ENCODE results near the gene LRRC47.

The LRRC47 gene

DNA sequence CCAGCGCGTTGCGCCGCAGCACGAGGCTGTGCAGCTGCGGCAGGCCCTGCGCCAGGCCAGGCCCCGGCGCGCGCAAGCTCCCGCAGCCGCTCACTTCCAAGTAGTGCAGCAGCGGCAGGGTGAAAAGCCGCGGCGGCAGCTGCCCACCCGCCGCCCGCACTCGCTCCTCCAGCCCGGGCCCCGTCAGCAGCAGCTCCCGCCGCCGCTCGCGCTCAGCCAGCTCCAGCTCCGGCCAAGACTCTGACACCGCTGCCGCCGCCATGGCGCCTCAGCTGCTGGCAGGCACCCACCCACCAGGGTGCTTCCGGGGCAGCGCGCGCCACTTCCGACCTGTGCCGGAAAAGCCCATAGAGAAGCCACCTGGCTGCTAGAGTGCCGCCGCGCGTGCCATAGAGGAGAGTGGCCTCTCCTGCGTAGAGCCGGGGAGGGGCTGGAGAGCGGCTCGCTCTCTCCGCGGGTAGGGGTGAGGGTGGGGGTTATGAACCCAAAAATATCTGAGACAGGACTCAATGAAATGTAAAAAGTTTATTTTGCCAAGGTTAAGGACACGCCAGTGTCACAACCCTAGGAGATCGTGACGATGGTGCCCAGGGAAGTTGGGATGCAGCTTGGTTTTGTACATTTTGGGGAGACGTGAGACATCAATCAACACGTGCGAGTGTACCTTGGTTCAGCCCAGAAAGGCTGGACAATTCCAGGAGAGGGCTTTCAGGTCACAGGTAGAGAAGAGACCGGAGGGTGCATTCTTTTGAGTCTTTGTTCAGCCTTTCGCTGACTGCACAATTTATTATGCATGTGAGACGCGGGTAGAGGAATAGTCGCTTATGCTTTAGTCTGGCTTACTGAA lies at the start of gene LRRC47:
Gene LRRC47, minus strand, starts transcription at position 284 of the 847 bp plus-strand sequence. Its CDS starts 22 bp downstream, at position 262.
- DNase-seq, result peak; percentile 84 to 91

DNA sequence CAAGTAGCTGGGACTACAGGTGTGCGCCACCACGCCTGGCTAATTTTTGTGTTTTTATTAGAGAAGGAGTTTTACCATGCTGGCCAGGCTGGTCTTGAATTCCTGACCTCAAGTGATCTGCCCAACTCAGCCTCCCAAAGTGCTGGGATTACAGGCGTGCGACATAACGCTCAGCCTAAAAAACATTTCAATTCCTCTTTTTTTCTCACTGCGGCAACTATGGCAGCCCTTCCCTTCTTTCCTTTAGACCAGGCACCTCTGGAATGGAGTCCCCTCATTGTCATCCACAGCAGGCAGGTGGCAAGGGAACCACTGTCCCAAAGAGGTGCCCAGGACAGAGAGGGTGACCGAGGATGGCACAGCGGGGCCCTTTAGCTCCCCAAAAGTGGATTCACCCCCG lies 46.6 kb upstream of the LRRC47 start:
- no peak for DNase-seq

DNA sequence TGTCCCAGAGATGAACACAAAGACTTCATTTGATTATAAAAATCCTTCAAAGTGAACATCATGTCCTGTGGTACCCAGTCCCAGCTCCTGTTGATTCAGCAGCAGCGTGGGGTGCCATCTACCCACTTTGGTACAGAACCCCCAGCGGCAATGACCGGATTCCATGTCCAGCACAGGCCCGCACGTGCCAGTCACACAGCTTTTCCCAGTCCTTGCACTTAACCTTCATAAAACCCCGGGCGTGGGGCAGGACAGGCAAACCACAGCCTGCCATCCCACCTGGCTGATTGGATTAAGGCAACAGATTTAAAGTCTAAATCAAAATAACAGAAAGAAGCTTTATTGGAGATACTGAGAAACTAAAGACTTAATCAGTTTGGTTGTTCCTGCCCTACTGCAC lies 45.2 kb upstream of the LRRC47 start:
- DNase-seq, result no peak

DNA sequence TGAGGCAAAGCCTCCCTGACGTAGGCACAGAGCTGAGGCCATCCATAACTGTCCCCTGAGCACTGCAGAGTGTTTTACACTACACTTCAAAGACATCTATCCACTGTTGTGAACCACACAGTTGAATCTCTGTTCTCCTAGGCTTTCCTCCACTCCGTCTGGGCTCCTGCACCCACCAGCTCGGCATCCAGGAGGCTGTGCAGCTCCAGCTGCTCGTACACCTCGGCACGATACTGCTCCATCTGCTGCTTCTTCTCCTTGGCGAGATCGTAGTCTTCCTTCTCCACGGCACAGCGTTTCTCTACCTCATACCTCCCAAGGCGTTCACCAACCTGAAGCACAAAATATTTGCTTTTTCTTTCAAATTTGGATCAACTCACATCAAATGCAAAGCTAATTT lies 42.5 kb upstream of the LRRC47 start:
- no peak for DNase-seq

DNA sequence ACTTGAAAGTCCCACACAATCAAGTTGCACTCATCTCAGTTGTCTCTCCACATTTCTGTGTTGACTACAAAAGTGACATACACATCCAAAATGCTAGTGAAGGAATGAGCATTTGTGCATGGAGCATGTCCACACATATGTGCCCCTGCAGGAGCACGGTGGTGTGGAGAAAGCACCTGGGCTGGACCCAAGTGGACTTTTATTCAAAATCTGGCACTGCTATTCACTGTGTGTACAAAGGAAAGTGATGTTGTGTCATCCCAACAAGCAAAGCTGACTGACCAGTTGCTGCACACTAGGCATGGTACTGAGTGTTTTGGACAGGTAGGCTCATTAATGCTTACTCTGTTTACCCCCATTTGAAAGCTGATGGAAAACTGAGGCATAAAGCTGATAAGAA lies 41.4 kb upstream of the LRRC47 start:
- DNase-seq, result no peak

DNA sequence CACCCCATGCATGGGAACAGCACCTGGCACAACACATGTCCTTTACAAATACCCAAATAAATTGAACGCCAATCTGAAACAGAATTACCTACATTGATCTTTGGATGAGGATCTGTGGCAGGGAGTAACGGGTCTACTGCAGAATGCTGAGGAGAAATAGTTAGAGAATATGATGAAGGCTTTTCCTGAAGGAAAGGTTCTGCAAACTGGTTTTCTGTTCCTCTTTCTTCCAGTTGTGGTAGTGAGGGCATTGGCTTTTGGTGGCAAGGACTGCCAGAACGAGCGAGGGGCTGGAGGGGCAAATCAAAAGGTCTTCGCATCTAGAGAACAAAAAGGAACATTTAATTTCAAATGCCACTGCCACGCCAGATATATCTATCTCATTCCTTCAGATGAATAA lies 40.9 kb upstream of the LRRC47 start:
- no peak for DNase-seq

DNA sequence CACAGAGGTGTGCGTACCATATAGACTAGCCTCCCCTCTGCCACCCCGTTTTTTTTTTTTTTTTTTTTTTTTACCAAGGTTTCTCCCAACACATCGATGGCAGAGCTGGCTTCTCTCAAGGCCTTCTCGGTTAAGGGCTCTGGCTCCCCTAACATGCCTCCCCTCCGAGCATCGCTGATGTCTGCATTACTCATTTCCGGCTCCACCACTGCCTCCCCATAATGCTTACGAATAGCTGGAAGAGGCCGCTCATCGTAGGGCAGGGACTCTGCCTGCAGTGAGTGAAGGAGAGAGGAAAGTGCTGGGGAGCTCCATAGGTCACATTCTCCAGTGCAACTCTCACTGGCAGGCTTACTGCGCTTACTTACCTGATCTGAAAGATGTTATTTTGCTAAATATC lies 40.1 kb upstream of the LRRC47 start:
- no peak for DNase-seq

DNA sequence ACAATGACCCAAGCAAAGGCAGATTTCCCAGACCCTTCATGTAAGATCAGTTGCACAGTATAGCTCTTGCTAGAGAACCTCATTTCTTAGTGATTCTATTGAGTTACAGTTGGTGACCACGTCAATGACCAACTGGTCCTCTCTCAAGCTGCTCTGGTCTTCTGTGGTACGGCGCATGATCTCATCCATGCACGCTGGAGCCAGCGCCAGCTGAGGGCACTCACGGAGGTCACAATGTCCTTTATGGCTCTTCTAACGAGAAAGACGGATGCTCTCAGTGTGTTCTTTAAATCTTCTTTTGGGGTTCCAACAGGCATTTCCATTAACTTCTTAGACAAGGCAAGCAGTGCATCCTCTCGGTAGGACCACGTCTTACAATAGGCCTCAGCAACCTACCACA lies 38.4 kb upstream of the LRRC47 start:
- DNase-seq, result no peak

DNA sequence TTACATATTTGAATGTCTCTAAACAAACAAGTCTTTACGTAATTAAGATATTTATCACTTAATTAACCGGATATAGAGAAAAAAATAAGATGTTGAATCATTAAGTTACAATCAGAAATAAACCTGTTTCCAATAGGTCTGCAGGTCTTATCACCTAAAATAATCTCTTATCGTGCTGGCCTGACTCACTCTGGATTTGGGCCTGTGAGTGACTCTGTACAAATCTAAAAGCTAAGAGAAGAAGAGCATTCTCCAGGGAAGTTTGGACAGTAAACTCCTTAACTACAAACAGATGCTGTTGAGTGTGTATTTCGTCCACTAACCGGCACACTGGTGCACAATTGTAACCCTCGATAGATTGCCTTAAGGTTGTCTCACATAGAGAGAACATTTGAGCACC lies 35.4 kb upstream of the LRRC47 start:
- no peak for DNase-seq

DNA sequence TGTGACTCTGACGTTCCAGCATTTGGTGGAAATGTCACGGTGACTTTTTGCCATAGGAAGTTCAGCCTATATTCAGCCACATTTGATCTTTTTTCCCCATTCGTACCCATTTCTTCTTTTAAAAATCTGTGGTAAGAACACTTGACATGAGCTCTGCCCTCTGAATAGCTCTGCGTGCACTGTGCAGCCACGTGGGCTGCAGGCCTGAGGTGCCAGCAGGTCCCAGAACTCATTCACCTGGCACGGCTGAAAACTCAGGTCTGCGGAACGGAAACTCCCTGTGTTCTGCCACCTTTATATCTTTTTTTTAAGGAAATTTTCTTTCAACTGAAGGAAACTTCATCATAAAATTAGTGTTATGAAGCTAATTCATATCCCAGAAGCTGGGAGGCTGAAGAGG lies 32.1 kb upstream of the LRRC47 start:
- DNase-seq, result no peak

DNA sequence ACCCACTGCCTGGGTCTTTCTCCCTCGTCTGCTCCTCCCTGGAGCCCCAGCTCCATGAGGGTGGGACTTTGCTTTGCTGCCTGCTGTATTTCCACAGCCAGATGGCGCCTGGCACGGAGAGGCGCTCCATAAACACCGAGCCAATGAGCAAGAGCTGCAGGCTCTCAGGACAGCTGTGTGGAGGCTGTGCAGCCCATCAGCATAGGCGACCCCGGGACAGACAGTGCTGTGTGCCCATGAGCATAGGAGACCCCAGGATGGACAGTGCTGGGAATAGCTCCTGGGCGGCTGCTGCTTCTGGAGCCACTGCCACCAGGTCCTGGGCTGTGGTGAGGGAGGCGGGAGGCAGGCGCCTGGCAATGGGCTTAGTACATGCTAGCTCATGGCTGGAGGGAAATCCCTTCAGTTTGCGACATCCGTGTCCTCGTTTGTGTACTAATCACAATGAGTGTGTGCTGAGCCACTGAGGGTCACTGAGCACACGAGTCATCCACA lies 31.6 kb upstream of the LRRC47 start:
- DNase-seq, result no peak

DNA sequence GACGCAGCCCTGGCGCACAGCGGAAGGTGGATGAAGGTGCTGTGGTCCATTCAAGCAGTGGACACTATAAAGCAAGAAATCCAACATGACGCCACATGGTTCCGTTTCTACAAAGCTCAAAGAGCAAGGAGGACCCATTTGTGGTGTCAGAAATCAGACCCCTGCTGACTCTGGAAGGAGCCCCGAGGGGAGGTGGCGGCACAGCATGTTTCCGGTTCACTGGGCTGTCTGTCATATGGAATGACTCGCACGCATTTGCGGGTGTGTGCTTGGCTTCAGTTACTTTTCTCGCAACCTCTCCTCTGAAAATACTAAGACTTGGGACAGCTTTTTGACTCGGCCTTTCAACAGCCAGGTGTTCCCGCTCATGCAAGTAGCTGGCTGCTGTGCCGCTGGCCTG lies 29.1 kb upstream of the LRRC47 start:
- DNase-seq, result no peak

DNA sequence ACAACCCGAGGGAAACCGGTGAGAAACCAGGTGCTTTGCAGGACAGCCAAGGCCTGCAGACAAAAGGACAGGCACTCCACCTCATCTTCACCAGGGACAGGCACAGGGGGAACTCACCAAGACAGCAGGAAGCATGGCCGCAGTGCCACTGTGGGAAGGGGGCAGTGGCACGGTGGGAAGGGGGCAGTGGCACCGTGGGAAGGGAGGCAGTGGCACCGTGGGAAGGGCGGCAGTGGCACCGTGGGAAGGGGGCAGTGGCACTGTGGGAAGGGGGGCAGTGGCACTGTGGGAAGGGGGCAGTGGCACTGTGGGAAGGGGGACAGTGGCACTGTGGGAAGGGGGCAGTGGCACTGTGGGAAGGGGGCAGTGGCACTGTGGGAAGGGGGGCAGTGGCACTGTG lies 28.4 kb upstream of the LRRC47 start:
- no peak for DNase-seq

DNA sequence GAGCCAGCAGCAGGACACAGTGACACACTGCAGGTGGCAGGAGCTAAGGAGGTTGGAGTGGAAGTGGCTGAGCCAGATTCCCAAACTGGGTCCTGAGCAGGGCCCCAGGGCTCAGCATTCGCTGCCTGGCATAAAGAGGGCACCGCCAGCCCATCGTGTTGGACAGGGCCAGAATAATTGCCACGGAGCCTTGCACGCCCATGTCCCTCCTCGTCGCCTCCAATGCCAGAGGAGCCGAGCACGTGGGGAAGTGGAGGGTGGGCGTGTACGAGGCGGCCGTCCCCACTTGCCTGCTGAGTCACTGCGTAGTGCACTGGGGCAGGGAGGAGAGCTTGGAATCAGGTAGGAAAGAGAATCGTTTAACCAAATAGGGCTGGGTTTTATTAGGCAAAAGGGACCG lies 26.1 kb upstream of the LRRC47 start:
- no peak for DNase-seq

DNA sequence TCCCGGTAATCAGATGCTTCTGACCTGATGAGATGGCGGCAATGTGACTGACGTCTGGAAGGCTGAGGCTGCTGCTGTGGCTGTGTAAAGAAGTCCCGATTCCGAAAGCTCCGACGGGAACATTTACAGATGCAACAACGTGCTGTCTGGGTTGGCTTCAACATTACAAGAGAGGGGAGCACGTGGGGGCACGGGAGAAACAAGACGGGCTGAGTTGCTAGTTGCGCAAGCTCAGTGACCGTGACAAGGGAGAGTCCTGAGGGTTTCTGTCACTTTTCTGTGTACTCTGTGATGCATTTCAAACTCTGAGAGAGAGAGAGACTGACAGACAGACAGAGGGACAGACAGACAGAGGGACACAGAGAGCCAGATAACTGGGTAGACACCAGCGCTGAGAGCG lies 25.6 kb upstream of the LRRC47 start:
- DNase-seq, result no peak

DNA sequence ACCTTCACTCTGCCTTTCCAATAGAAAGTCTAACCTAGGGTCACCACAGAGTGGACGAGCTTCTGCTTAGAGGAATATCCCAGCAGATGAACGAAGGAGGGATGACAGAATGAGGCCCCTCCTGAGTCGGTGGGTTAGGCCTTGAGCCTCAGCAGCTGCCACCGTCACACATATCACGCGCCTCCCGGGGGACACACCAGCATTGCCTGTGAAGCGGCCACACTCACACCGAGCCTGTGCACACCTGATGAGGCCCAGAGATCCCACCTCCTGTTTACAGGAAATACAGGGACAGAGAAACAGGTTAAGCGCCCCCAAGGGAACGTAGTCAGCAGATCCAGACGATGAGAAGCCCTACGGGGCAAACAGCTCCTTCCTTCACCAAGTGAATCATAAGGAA lies 25.1 kb upstream of the LRRC47 start:
- no peak for DNase-seq

DNA sequence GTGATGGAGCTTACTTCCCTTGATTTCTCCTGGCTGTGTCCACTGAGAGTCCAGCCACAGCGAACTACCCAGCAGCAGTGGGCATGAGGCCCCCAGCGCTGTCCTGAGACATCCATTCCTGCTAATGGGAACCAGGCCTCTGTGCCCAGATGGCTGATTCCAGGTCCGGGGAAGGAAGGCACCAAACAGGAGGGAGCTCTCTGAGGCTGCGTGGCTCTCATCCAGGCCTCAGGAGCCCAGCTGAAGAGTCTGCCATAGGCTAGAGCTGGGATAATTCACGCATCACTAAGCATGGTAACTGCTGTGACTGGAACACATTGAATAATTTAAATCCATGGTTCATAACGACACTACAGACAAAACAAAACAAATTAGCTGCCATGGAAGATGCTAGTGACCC lies 24.7 kb upstream of the LRRC47 start:
- no peak for DNase-seq

DNA sequence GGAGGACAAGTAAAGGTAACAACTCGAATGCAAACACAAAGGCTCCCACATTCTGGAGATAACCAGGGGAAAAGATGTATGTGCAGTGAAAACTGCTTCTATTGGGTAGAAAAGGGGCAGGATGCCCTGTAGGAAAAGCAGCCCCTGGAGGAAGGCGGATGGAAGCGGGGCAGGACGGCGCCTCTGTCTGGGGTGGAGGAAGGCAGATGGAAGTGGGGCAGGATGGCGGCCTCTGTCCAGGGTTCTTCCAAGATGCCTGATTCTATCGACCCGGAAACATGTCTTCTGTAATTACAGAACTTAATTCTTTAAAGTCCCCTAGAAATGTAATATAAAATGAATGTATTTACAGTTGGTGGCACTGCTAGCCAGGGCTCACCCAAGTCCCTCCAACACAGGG lies 24.0 kb upstream of the LRRC47 start:
- no peak for DNase-seq

DNA sequence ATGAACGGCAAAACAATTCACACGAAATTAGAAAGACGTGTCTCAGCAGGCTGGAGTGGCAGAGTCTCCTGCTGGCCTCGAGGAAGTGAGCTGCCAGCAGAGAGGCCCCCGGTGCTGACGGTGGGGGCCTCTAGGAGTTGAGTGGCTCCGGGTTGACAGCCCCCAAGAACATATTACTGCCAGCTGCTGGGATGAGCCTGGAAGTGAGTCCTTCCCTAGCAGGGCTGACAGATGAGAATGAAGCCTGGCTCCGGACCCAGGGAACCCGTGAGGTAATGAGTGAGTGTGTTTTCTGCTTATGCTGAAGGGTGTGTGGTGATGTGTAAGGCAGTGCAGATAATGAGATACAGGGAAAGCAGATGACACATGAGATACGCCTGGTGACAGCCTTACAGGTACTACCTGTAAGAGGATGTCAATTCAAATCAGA lies 23.5 kb upstream of the LRRC47 start:
- no peak for DNase-seq

DNA sequence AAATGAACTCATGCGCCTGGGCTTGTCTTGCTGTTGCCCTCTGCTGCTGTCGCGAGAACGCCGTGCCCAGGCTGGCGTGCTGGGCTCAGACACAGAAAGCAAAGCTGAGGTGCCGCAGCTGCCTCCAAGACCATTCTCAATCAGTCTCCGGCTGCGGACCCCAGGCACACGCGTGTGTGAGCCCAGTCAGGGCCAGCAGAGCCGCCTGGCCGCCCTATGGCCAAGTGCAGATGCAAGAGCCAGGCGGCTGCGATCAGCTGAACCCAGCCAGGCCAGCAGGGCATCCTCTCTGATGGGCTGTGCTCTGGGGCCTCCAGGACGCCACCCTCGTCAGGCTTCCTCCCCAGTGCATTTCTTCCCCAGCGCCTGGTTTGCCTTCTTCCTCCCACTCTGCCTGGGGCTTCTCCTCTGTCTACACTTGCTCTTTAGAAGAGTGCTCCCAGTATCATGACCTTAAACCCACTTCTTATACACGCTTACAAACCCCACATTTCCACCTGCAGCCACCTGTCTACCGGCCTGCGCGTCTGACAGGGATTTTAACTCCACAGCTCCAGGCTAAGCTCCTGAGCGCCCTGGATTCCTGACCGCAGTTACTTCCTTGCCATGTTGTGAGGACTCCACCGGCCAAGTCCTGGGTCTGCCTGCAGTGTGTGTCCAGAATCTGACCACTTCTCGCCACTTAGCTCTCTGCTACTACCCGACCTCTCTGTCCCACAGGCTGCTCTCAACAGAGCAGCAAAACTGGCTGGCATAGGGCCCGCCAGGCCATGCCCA lies 21.7 kb upstream of the LRRC47 start:
- DNase-seq, result no peak

DNA sequence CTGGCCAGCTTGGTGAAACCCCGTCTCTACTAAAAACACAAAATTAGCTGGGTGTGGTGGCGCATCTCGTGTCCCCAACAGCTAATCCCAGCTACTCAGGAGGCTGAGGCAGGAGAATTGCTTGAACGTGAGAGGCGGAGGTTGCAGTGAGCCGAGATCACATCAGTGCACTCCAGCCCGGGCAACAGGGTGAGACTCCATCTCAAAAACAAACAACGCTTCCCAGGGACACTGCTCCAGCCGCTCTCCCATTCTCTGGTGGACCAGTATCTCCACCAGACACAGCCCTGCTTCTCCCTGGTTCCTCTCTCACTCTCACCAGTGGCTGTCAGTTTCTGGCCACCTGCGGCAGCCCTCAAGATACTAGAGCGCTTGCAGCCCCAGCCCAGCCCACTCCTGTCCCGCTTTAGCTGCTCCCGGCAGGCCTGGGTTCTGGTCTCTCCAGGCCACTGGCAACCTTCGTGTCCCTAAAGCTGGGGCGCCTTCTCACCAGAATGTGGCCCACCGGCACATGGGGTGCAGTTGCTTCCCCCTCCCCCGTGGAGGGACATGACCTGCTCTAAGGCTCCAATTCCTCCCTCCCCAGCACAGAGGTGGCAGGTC lies 20.9 kb upstream of the LRRC47 start:
- DNase-seq, result no peak

DNA sequence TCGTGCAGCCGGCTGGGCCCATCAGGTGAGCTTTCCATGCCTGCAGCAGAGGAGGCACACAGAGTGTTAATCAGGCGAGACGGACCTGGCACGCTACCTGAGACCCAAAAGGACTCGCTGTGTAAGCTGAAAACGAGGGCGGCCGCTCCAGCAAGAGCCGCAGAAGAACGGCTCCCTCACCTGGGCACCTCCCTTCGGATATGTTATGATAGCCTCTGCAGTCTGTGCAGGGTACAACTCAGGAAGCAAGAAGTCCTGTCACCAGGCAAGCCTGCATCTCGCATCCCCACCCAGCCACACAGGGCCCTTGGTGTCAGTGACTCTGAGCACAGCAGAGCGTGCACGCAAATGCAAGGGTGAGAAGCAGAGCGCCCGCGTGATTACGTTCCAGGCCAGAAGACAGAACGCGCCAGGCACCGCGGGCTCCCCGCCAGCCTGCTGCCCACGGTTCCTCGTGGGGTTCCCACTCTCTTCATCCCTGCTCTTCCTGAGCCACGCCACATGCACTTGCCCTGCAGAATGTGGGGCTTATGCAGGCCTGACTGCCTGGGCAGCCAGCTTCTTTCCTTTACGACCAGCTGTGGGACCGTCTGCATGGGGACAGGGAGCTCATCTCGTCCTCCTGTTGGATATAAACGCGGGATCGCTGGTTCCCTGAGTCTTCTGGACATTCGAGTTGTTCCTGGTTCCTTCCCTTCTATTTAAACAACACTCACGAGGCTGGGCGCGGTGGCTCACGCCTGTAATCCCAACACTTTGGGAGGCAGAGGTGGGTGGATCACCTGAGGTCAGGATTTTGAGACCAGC lies 20.2 kb upstream of the LRRC47 start:
- no peak for DNase-seq

Measured in SHP77 (cell line).